ENCODE results near the gene TEX28. TPM values are rescaled to one million over a fixed set of nuclear protein-coding genes. Genes with fewer than 3 reads are reported as not detected.

TEX28 gene
- total RNA-seq, 2 experiments from 2014 or later, result not detected

DNA sequence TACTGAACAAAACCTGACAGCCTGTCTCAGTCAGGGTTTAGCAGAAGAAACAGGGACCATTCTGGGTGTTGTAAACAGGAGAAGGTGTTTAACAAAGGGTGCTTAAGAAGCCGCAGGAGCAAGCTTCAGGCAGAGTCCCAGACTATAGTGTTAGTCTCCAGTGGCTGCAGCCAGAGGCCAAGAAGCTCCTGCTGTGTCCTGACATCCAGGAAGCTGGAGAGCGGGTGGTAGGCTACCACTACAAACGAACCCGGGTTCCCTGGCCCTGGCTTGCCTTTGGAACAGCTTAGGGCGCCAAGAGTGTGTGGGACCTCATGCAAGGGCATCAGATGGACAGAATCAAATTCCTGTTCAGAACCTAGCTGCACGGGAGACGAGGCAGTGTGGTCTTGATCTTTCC lies 28.6 kb upstream of the TEX28 start:
- Mint-ChIP-seq H3K27me3 (ENCODE audit: low read depth) (no peaks in the 10 kb centered on the region), H3K9me3 (no peaks in the 10 kb centered on the region), H3K27ac (no peak overlapping the region), H3K4me1 (ENCODE audit: low read depth) (peaks cover 44% of the 10 kb centered on the region), H3K4me3 (no peak overlapping the region), H3K36me3 (ENCODE audit: low read depth) (no peaks in the 10 kb centered on the region)
- CTCF ChIA-PET, result no interaction called here
- no peak for DNase-seq
- intact Hi-C loops (cut with micrococcal nuclease), result no loop called here

DNA sequence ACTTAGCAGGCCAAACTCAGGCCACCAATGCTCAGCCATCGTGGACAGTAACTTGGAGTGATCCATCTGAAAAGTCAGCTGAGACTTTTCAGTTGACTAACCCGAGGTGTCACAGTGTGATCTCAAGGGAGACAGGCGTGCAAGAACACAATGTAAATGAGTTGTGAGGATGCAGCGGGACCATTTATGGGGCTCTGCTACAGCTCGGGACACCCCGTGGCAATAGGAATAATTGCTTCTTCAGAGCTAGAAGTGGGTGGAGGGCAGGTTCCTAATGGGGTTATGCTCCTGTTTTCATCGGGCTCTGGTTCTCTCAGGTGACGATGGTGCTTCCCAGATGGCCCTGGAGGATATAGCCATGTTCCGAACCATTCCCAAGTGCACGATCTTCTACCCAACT lies 28.0 kb upstream of the TEX28 start:
- Mint-ChIP-seq H3K27me3 (ENCODE audit: low read depth) (no peaks in the 10 kb centered on the region), H3K9me3 (no peaks in the 10 kb centered on the region), H3K4me1 (ENCODE audit: low read depth) (peaks cover 40% of the 10 kb centered on the region), H3K36me3 (ENCODE audit: low read depth) (no peaks in the 10 kb centered on the region), H3K4me3 (no peak overlapping the region), H3K27ac (no peak overlapping the region)
- CTCF ChIA-PET, result interaction anchor here (1.2 to 1.6 kb wide), 2 partner anchors 27 to 51 kb away, joined by 3 read pairs; partner anchors contain the start of gene FLNA
- intact Hi-C loops (cut with micrococcal nuclease), result no loop called here
- no peak for DNase-seq

DNA sequence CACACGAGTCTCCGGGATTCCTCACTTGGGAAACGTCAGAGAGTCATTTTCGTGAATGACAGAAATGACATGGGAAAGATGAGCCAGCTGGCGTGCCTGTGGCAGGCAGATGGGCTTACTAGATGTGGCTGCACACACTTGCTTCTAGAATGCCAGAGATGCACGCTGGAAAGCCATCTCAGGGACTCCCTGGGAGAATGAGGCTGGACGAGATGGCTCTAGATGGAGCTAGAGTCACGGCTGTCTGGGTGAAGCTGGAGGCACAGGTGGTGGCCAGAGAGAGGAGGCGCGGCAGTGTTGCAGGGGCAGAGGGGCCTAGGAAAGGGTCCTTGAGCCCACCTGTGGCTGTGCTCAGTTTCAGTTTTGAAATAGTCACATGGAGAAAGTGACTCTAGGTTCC lies 26.7 kb upstream of the TEX28 start:
- no peaks in the 10 kb centered on the region for H3K27me3 Mint-ChIP-seq (ENCODE audit: low read depth)
- no peaks in the 10 kb centered on the region for H3K36me3 Mint-ChIP-seq (ENCODE audit: low read depth)
- intact Hi-C loops (cut with micrococcal nuclease), result no loop called here
- H3K4me1 Mint-ChIP-seq (ENCODE audit: low read depth), result peaks cover 35% of the 10 kb centered on the region
- no peak overlapping the region for H3K27ac Mint-ChIP-seq
- DNase-seq, result peak; percentile 47
- CTCF ChIA-PET, result interaction anchor here (1.2 to 1.6 kb wide), 2 partner anchors 28 to 52 kb away, joined by 3 read pairs; partner anchors contain the start of gene FLNA
- no peaks in the 10 kb centered on the region for H3K9me3 Mint-ChIP-seq
- no peak overlapping the region for H3K4me3 Mint-ChIP-seq

DNA sequence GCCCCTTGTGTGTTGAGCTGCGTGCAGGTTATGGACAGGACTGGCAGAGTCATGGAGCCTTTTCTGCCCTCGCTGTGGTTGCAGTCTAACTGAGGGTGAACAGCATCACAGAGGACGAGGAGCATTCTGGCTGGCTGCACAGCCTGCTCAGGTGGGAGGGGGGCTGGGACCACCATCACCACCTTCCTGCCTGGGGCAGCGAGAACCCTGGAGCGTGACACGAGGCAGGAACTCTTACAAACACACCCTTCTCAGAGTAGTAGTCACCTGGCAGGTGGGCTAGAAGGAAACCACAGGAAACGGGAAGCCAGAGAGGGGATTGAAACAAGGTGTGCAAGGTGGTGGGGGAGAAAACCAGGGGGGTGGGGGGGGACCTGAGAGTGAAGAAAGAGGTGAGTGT lies 26.2 kb upstream of the TEX28 start:
- CTCF ChIA-PET, result interaction anchor here (1.6 kb wide), 1 partner anchor 29 kb away, joined by 3 read pairs; no protein-coding TSS in a partner anchor

DNA sequence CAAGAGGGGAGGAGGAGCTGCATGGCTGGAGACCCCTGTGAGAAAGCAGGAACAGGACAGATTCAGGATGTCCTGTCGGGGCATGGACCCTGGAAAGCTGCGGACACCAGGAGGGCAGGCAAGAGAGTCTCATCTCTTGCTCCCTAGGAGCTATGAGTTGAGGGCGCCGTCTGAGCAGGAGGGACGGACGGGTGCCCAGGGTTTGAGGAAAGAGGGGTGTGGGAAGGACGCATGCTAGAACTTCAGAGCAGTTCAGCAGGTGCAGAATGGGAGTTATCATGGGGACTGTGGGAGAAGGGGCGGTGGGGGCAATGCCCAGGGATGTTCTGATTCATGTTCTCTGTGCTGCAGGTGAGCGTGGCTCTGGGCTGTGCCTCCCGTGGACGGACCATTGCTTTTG lies 25.5 kb upstream of the TEX28 start:
- Mint-ChIP-seq H3K27me3 (ENCODE audit: low read depth) (no peaks in the 10 kb centered on the region), H3K9me3 (no peaks in the 10 kb centered on the region), H3K27ac (no peak overlapping the region), H3K4me1 (ENCODE audit: low read depth) (peaks cover 23% of the 10 kb centered on the region), H3K4me3 (no peak overlapping the region), H3K36me3 (ENCODE audit: low read depth) (no peaks in the 10 kb centered on the region)
- DNase-seq, result no peak
- intact Hi-C loops (cut with micrococcal nuclease), result no loop called here
- CTCF ChIA-PET, result interaction anchor here (0.7 kb wide), 1 partner anchor 12 kb away, joined by 3 read pairs; no protein-coding TSS in a partner anchor

More for the DNA sequence above, 26.2 kb upstream of the TEX28 start:
- intact Hi-C loops (cut with micrococcal nuclease), result no loop called here
- peaks cover 30% of the 10 kb centered on the region for H3K4me1 Mint-ChIP-seq (ENCODE audit: low read depth)
- H3K27me3 Mint-ChIP-seq (ENCODE audit: low read depth), result no peaks in the 10 kb centered on the region
- H3K4me3 Mint-ChIP-seq, result no peak overlapping the region
- no peak overlapping the region for H3K27ac Mint-ChIP-seq
- H3K36me3 Mint-ChIP-seq (ENCODE audit: low read depth), result no peaks in the 10 kb centered on the region
- H3K9me3 Mint-ChIP-seq, result no peaks in the 10 kb centered on the region
- no peak for DNase-seq

DNA sequence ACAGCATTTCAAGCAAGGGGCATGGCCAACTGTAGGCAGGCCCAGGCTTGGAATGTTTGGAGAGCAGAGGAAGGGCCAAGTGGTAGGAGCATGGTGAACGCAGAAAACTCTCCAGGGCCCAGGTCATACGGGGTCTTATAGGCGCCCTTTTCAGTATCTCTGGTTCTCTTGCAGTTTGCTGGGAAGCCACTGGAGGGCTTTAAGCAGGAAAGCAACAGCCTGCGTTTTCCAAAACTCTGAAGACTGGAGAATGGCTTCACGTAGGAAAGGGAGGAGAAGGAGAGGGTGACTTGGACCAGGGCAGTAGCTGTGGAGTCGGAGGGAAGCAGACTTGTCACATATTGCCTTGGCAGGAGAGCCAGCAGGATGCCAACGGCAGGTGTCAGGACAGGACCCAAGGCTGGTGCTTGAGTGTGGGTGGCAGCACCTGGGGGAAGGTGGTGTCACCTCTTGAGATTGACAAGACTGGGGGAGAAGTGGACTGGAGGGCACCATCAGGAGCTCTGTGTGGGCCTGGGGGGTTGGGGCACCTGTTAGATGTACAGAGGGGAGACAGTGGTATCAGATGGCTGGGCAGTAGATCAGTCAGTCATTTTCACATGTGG lies 22.6 kb upstream of the TEX28 start:
- no peak overlapping the region for H3K27ac Mint-ChIP-seq
- H3K9me3 Mint-ChIP-seq, result no peaks in the 10 kb centered on the region
- H3K27me3 Mint-ChIP-seq (ENCODE audit: low read depth), result no peaks in the 10 kb centered on the region
- peaks cover 48% of the 10 kb centered on the region for H3K4me1 Mint-ChIP-seq (ENCODE audit: low read depth)
- H3K36me3 Mint-ChIP-seq (ENCODE audit: low read depth), result no peaks in the 10 kb centered on the region
- intact Hi-C loops (cut with micrococcal nuclease), result no loop called here
- DNase-seq, result no peak
- no peak overlapping the region for H3K4me3 Mint-ChIP-seq
- CTCF ChIA-PET, result interaction anchor here (0.6 to 2.3 kb wide), 4 partner anchors 9 to 24 kb away, joined by 4 to 15 read pairs (median 5); no protein-coding TSS in a partner anchor

DNA sequence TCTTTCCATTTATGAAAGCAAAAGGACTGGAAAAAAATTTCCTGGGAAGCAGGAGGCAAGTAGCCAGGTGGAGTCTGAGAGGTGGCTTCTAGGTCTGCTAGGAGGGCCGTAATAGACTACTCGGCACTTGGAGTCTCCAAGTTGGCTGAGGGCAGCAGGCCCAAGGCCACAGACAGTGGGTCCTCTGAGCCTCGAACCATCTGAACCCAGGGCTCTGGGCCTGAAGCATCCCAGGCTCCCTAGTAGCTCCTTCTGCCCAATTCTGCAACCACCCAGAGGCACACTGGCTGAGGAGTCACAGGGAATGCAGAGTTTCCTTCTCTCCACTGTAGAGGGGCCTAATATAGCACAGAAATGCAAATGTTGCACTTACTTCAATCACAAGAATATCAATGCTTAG lies 20.5 kb upstream of the TEX28 start:
- Mint-ChIP-seq H3K4me3 (no peak overlapping the region), H3K27me3 (ENCODE audit: low read depth) (no peaks in the 10 kb centered on the region), H3K36me3 (ENCODE audit: low read depth) (no peaks in the 10 kb centered on the region), H3K9me3 (no peaks in the 10 kb centered on the region), H3K27ac (no peak overlapping the region), H3K4me1 (ENCODE audit: low read depth) (peaks cover 44% of the 10 kb centered on the region)
- CTCF ChIA-PET, result interaction anchor here (1.6 to 2.3 kb wide), 2 partner anchors 7 to 14 kb away, joined by 5 to 6 read pairs; no protein-coding TSS in a partner anchor
- DNase-seq, result no peak
- intact Hi-C loops (cut with micrococcal nuclease), result no loop called here

DNA sequence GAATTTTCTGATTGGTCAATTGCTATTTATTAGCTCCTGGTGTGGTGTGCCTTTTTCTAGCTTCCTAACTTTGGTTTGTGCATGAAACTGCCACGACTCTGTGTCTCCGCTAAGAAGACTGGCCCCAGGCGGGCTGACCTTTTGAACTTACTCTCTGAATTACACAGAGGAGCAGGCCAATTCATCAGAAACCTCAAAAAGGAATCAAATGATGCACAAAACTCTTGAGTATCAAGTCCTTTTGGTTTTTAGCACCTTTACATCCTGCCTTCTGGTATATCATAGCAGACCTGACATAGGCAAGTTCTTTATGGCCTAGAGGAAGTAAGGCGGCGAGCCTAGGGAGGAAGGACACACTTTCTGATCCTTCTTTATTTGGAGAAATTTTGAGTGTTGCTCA lies 18.2 kb upstream of the TEX28 start:
- Mint-ChIP-seq H3K4me3 (no peak overlapping the region), H3K36me3 (ENCODE audit: low read depth) (no peaks in the 10 kb centered on the region), H3K27ac (no peak overlapping the region), H3K27me3 (ENCODE audit: low read depth) (no peaks in the 10 kb centered on the region), H3K4me1 (ENCODE audit: low read depth) (peaks cover 50% of the 10 kb centered on the region), H3K9me3 (no peaks in the 10 kb centered on the region)
- intact Hi-C loops (cut with micrococcal nuclease), result no loop called here
- peak; percentile 48 for DNase-seq
- CTCF ChIA-PET, result interaction anchor here (1.0 to 1.3 kb wide), 2 partner anchors 60 to 178 kb away, joined by 3 read pairs; no protein-coding TSS in a partner anchor

DNA sequence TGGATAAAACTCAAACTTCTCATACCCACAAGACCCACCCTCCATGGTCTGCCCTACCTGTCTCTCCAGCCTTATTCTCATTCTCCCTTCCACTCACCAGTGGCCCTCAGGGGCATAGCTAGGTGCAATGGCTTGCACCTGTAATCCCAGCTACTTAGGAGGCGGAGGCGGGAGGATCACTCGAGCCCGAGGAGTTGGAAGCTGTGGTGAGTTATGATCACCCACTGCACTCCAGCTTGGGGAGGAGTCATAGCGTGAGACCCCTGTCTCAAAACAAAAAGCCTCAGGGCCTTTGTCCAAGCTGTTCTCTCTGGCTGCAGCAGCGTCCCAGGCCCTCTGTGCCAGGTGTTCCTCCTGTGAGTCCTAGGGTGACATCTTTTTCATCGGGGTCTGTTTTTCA lies 17.2 kb upstream of the TEX28 start:
- DNase-seq, result no peak
- Mint-ChIP-seq H3K36me3 (ENCODE audit: low read depth) (no peaks in the 10 kb centered on the region), H3K4me3 (no peak overlapping the region), H3K4me1 (ENCODE audit: low read depth) (peaks cover 49% of the 10 kb centered on the region), H3K9me3 (no peaks in the 10 kb centered on the region), H3K27me3 (ENCODE audit: low read depth) (no peaks in the 10 kb centered on the region), H3K27ac (no peak overlapping the region)
- CTCF ChIA-PET, result no interaction called here
- intact Hi-C loops (cut with micrococcal nuclease), result no loop called here

DNA sequence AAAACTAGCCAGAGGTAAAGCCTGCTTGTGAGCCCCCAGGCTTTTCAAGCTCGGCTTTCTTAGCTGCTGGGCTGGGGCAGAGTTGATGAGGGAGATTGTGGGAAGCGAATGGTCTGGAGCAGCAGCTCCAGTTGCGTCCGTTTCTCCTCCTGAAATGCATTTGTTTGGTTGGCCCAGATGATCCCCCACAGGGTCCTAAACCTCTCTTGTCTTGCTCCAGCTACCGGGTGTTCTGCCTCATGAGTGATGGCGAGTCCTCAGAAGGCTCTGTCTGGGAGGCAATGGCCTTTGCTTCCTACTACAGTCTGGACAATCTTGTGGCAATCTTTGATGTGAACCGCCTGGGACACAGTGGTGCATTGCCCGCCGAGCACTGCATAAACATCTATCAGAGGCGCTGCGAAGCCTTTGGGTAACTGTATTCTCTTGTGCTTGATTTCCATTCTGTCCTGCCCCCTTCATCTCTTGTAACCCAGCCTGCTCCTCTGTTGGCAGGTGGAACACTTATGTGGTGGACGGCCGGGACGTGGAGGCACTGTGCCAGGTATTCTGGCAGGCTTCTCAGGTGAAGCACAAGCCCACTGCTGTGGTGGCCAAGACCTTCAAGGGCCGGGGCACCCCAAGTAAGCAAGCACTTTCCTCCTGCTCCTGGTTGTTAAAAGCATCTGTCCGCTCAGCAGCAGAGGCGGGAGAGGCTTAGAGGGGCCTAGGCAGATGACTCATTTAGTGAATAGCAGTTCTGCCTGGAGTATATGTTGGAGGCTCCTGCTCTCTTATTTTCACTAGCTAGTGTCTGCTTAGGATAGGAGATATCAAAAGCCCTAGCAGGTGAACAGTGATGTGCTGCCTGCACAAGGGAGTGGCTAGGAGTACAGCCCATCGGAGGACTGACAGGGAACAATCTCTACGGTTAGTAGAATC lies 16.0 kb upstream of the TEX28 start:
- Mint-ChIP-seq H3K9me3 (no peaks in the 10 kb centered on the region), H3K27me3 (ENCODE audit: low read depth) (no peaks in the 10 kb centered on the region), H3K4me1 (ENCODE audit: low read depth) (peaks cover 48% of the 10 kb centered on the region), H3K36me3 (ENCODE audit: low read depth) (no peaks in the 10 kb centered on the region), H3K4me3 (no peak overlapping the region), H3K27ac (no peak overlapping the region)
- no peak for DNase-seq
- intact Hi-C loops (cut with micrococcal nuclease), result no loop called here
- CTCF ChIA-PET, result interaction anchor here (1.0 kb wide), 1 partner anchor 188 kb away, joined by 3 read pairs; no protein-coding TSS in a partner anchor

DNA sequence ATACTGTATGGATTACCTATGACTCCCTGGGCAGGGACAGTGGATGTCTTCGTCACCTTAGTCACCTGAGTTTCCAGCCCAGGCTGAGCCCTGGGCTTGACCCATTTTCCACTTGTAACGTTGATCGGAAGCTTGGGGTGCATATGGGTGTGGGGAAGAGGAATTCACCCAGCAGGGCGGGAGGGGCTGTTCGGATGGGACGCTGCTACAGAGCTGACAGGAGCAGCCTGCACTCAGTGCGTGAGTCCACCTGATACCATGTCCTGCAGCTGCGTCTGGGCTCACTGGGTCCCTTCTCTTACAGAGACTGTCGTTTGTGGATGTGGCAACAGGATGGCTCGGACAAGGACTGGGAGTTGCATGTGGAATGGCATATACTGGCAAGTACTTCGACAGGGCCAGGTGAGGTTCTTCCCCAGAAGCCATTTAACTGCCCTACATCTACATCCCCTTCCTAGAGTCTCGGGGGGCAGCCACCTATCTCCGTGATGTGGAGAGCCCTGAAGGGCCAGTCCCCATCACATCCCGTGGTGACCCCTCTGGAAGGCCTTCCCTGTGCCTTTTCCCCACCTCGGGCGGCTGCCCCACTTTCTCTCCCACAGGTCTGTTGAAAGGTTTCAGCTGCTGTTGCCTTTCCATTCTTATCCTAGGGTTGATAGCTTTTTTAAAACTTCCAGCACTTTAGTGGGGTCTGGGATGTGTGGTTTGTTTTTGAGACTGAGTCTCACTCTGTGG lies 14.3 kb upstream of the TEX28 start:
- Mint-ChIP-seq H3K27ac (no peak overlapping the region), H3K4me1 (ENCODE audit: low read depth) (peaks cover 38% of the 10 kb centered on the region), H3K36me3 (ENCODE audit: low read depth) (no peaks in the 10 kb centered on the region)

More for the DNA sequence above, 14.3 kb upstream of the TEX28 start:
- H3K27me3 Mint-ChIP-seq (ENCODE audit: low read depth), result no peaks in the 10 kb centered on the region
- H3K9me3 Mint-ChIP-seq, result no peaks in the 10 kb centered on the region
- CTCF ChIA-PET, result interaction anchor here (0.6 to 2.0 kb wide), 7 partner anchors 7 to 218 kb away, joined by 3 to 8 read pairs (median 5); no protein-coding TSS in a partner anchor
- H3K4me3 Mint-ChIP-seq, result no peak overlapping the region
- intact Hi-C loops (cut with micrococcal nuclease), result no loop called here
- DNase-seq, result no peak
